Tongue (tissue), 2 donors: ENCODE results near the gene TNFAIP6. TPM values are rescaled to one million over a fixed set of nuclear protein-coding genes. Genes with fewer than 3 reads are reported as not detected.
"Not testable (repeated sequence)": the region's sequence is repeated elsewhere in the genome, so short reads cannot be mapped to it uniquely, and the experiment has no call there.

Experiments
- DNase-seq: peaks from one replicate; pipeline ENCODE4 v3.0.0-alpha.2; 2015
- total RNA-seq: library from RNA; depleted of rRNA; stranded (reverse); fragments of >200 nt; gene quantifications from one replicate; pipeline ENCODE4 v1.2.3, GENCODE V29; 2014

The TNFAIP6 gene
- total RNA-seq = 10.8 TPM

- peak; percentile 83 for DNase-seq
These were observed at the start of gene TNFAIP6 for GRCh38 chr2:151357359-151357758. TSS of gene TNFAIP6 (plus strand) at chr2:151357592. CDS start at chr2:151357667, 75 bp downstream.

GRCh38 chr2:151310313-151310712, 47.1 kb upstream of the TNFAIP6 start:
- not testable (repeated sequence) for DNase-seq

DNA sequence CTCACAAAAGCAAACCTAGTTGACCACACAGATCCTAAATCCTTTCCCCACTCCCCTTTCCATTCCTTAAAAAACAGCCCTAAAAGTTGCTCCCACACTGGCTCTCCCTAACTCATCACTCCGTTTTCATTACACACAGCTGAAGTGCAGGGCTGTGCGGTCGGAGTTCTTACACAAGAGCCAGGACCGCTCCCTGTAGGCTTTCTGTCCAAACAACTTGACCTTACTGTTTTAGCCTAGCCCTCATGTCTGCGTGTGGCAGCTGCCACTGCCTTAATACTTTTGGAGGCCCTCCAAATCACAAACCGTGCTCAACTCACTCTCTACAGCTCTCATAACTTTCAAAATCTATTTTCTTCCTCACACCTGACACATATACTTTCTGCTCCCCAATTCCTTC, 45.0 kb upstream of the TNFAIP6 start:
- peak; percentile 44 for DNase-seq

DNA sequence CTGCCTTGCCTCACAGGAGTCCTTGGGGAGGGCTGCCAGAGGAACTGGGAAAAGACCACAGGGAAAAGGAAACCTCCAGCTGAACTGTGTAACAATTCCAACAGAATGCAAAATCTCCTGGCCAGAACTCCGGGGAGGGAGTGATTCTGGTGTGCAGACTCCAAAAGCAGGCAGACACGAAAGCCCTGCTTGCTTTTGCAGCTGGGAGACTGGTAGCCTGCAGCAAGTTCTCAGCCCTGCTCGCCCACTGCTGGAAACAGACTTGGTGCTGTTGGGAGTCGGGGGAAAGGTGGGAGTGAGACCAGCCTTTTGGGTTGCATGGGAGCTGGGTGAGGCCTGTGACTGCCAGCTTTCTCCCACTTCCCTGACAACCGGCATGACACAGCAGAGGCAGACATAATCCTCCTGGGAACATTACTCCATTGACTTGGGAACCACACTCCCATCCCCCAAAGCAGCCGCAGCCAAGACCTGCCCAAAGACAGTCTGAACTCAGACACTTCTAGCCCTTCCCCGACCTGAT, 42.0 kb upstream of the TNFAIP6 start:
- DNase-seq = peak; percentile 14

GRCh38 chr2:151325581-151326095, 31.8 kb upstream of the TNFAIP6 start:
- DNase-seq = no peak

DNA sequence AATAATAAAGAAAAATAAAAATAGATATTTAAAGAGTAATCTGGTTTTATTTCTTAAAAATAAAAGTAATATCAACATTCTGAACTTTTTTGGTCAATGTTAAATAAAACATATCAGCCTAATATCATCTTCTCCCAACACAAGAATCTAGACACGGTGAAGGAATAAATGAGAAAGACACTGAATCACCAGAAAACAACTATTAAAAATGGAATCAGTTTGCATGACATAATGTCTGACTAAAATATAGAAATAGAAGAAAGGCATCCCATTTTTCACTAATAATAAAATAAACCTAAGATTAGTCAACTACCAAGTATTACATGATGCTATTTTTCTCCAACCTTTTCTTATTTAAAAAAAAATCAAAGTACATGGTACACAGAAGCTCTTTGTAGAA, 30.8 kb upstream of the TNFAIP6 start:
- no peak for DNase-seq

- no peak for DNase-seq
These were observed 27.4 kb upstream of the TNFAIP6 start for GRCh38 chr2:151329998-151330397.

GRCh38 chr2:151333083-151333482, 24.3 kb upstream of the TNFAIP6 start:
- DNase-seq = no peak

- no peak for DNase-seq
These were observed 23.1 kb upstream of the TNFAIP6 start for GRCh38 chr2:151334082-151334815.

GRCh38 chr2:151336863-151337371, 20.5 kb upstream of the TNFAIP6 start:
- no peak for DNase-seq

GRCh38 chr2:151337643-151338042, 19.7 kb upstream of the TNFAIP6 start:
- DNase-seq = no peak

- no peak for DNase-seq
These were observed 19.3 kb upstream of the TNFAIP6 start for GRCh38 chr2:151338115-151338514.

DNA sequence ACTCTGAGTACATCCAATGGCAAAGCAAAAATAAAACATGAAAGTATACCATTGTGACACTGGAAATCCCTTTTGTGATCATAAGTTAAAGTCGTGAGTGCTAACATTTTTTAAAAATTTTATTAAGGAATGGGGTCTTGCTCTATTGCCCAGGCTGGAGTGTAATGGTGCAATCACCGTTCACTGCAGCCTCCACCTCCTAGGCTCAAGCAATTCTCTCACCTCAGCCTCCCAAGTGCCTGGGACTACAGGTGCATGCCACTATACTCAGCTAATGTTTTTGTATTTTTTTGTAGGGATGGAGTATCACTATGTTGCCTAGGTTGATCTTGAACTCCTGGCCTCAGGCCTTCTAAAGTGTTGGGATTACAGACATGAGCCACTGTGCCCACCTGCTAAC, 14.3 kb upstream of the TNFAIP6 start:
- DNase-seq = no peak

GRCh38 chr2:151344191-151344590, 13.2 kb upstream of the TNFAIP6 start:
- DNase-seq = not testable (repeated sequence)

- DNase-seq = no peak
These were observed 12.5 kb upstream of the TNFAIP6 start for GRCh38 chr2:151344906-151345305.

- no peak for DNase-seq
These were observed 10.1 kb upstream of the TNFAIP6 start for GRCh38 chr2:151347294-151347693.

- no peak for DNase-seq
These were observed 9.5 kb upstream of the TNFAIP6 start for GRCh38 chr2:151347906-151348305.

DNA sequence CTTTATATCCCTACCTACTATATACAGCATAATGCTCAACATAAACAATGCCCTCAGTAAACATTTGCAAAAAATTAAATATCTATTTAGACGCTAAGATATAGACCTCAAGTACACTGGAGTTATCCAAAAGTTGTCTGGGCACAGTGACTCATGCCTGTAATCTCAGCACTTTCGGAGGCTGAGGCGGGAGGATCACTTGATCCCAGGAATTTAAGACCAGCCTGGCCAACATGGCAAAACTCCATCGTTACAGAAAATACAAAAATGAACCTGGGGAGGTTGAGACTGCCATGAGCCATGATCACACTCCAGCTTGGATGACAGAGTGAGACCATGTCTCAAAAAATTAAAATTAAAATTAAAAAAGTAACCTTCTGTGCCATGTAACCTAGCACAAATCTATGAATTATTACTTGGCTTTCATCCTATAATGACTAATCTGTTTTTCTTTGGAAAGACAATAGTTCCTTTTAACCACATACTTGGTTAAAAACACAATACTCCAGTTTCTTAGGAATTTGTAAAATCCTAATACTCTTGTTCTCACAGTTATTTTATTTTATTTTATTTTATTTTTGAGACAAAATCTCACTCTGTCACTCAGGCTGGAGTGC, 6.7 kb upstream of the TNFAIP6 start:
- DNase-seq = no peak

GRCh38 chr2:151353995-151354394, 3.4 kb upstream of the TNFAIP6 start:
- DNase-seq = no peak

- no peak for DNase-seq
These were observed 2.6 kb upstream of the TNFAIP6 start for GRCh38 chr2:151354807-151355206.

DNA sequence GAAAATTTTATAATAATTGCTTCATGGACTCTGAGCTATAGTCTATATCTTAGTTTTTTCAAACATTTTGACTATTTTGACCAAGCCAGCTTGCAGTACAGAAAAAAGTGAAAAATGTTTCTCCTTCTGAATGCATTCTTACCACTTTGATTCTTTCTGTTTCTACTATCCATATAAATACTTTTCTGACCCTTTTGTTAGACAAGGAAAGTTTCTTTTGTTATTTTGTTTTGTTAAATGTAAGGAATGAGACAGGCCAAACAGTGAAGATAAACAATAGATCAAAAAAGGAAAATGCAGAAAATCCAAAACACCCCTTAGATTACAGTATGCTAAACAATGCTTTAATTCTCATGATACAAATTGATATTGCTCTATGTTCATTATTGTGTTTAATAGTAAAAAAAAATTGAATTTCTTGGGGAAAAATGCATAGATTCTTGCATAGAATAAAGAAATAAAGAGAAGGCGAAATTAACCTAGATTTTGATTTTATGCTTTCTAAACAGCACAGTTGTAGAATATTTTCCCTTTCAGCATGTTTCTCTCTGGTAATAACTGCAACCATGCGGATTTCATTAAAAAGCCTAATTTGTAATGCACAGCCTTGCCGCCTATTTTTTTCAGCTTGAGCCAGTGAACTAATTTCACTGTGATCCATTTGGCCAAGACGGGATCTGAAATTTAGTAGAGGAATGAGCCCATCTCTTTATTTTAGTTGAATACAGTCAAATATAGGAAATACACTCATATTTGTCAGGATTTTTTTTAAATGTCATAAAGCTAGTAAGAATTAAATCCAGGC, 976 bp downstream of the TNFAIP6 start:
- no peak for DNase-seq

DNA sequence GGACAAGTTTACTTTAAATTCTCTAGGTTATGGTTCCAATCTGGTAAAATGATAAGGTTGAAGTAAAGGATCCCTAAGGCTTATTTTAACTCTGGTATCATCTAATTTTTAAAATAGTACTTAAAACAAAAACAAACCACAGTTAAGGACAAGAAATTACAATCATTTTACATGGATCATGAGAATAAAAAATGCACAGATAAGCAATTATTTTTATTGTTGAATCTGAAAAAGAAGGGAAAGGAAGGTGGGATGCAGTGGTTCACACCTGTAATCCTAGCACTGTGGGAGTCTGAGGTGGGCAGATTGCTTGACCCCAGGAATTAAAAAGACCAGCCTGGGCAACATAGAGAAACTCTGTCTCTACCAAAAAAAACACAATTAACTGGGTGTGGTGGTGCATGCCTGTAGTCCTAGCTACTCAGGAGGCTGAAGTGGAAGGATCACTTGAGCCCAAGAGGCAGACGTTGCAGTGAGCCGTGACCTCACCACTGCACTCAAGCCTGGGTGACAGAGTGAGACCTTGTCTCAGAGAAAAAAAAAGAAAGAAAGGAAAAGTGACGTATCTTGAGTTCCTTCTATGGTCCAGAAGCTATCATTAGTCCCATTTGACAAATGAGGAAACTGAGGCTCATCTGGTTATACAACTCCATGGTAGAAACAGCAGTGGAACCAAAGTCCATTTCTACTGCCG, 2.5 kb downstream of the TNFAIP6 start:
- no peak for DNase-seq
